Endodermal cell (in vitro differentiated cells): ENCODE results near the gene SMARCD1. TPM values are rescaled to one million over a fixed set of nuclear protein-coding genes. Genes with fewer than 3 reads are reported as not detected.
"Not testable (repeated sequence)": the region's sequence is repeated elsewhere in the genome, so short reads cannot be mapped to it uniquely, and the experiment has no call there.

Experiments used
- DNase-seq: peaks from one replicate; pipeline ENCODE4 v3.0.0-alpha.2; 2017
- H3K27ac ChIP-seq: 2 replicates; pipeline ENCODE4 v1.5.1; 2013; ENCODE audit warnings: mild to moderate bottlenecking, low read depth, low read length, moderate library complexity
- H3K27me3 ChIP-seq: 2 replicates; pipeline ENCODE4 v1.6.1; 2013; ENCODE audit warnings: mild to moderate bottlenecking, low read length, moderate library complexity; ENCODE audit not compliant: insufficient read depth, control insufficient read depth, poor library complexity, severe bottlenecking
- H3K36me3 ChIP-seq: 2 replicates; pipeline ENCODE4 v1.7.0; 2013; ENCODE audit warnings: mild to moderate bottlenecking, low read length, moderate library complexity; ENCODE audit not compliant: control insufficient read depth, insufficient read depth
- H3K4me1 ChIP-seq: one replicate; pipeline ENCODE4 v1.7.0; 2013; ENCODE audit warnings: low read length; ENCODE audit not compliant: control insufficient read depth, insufficient read depth
- H3K4me3 ChIP-seq: 2 replicates; pipeline ENCODE4 v1.5.1; 2013; ENCODE audit warnings: mild to moderate bottlenecking, low read length, moderate library complexity
- H3K9ac ChIP-seq: 2 replicates; pipeline ENCODE4 v1.6.1; 2013; ENCODE audit warnings: mild to moderate bottlenecking, low read length, moderate library complexity; ENCODE audit not compliant: poor library complexity, severe bottlenecking; ENCODE audit errors: extremely low read depth
- H3K9me3 ChIP-seq: 2 replicates; pipeline ENCODE4 v1.6.1; 2013; ENCODE audit warnings: mild to moderate bottlenecking, low read length, moderate library complexity; ENCODE audit not compliant: control insufficient read depth
- H3K27ac Mint-ChIP-seq: 2 replicates; pipeline ENCODE4 v1.8.0; 2020; ENCODE audit warnings: mixed read lengths
- H3K27me3 Mint-ChIP-seq: 2 replicates; pipeline ENCODE4 v1.8.0; 2021; ENCODE audit warnings: mild to moderate bottlenecking, mixed read lengths; ENCODE audit not compliant: insufficient read depth
- H3K36me3 Mint-ChIP-seq: 2 replicates; pipeline ENCODE4 v1.8.0; 2020; ENCODE audit warnings: low read depth, mixed read lengths
- H3K4me1 Mint-ChIP-seq: 2 replicates; pipeline ENCODE4 v1.8.0; 2020; ENCODE audit warnings: mixed read lengths
- H3K4me3 Mint-ChIP-seq: 2 replicates; pipeline ENCODE4 v1.8.0; 2020; ENCODE audit warnings: mild to moderate bottlenecking, moderate library complexity, mixed read lengths
- H3K9me3 Mint-ChIP-seq: 2 replicates; pipeline ENCODE4 v1.8.0; 2020; ENCODE audit warnings: mild to moderate bottlenecking, mixed read lengths
- CTCF ChIP-seq: fragments of 200-600 bp; sonication (generic); conservative IDR thresholded peaks from 2 replicates; pipeline ENCODE4 v1.5.0; 2021; ENCODE audit warnings: antibody characterized with exemption, mild to moderate bottlenecking
- WGBS, 2 experiments: methylation state at CpG; one replicate each; pipeline versions ENCODE4 v1.1.5 to v1.1.7; 2013; ENCODE audit warnings: missing lambda C conversion rate in 2 of 2, mixed read lengths in 1 of 2; ENCODE audit not compliant: insufficient coverage in 1 of 2, insufficient read length in 1 of 2; 5-methylcytosine and 5-hydroxymethylcytosine counted together
- total RNA-seq, 2 donors: library from RNA; stranded (reverse); fragmentation: NEBNext Ultra II Directional in 1 of 2; extraction: Animal tissue kit (Norgen Biotek cat#: 25700) in 1 of 2; gene quantifications; 2 replicates in 1 of 2; 3 replicates in 1 of 2; pipeline ENCODE4 v1.2.1, GENCODE V29; 2021

SMARCD1 gene
- total RNA-seq, 2 donors from 2014 or later = 118 to 125 TPM

GRCh38 chr12:50142993-50143392, 57.9 kb downstream of the SMARCD1 start:
- peaks cover 47% of the 10 kb centered on the region for H3K36me3 Mint-ChIP-seq
- no peaks in the 10 kb centered on the region for H3K9me3 ChIP-seq
- H3K27me3 Mint-ChIP-seq = no peaks in the 10 kb centered on the region
- no peak overlapping the region for H3K27ac ChIP-seq
- no peak overlapping the region for H3K4me3 ChIP-seq
- WGBS, 2 experiments = 88 to 98% methylated on average over 7 to 8 of the region's 8 CpGs
- no peaks in the 10 kb centered on the region for H3K9me3 Mint-ChIP-seq
- H3K27ac Mint-ChIP-seq = no peak overlapping the region
- no peaks in the 10 kb centered on the region for H3K4me1 ChIP-seq
- DNase-seq = no peak
- H3K4me3 Mint-ChIP-seq = no peak overlapping the region
- TF ChIP-seq CTCF = no peak
- no peaks in the 10 kb centered on the region for H3K27me3 ChIP-seq
- H3K9ac ChIP-seq = no peak overlapping the region
- H3K4me1 Mint-ChIP-seq = peaks cover 4% of the 10 kb centered on the region
- H3K36me3 ChIP-seq = peaks cover 46% of the 10 kb centered on the region

- WGBS, 2 experiments = 100% methylated on average over 2 of the region's 2 CpGs; no CpG with 5 or more reads in 1 of the 2 experiments
- peaks cover 23% of the 10 kb centered on the region for H3K36me3 ChIP-seq
- no peaks in the 10 kb centered on the region for H3K9me3 ChIP-seq
- Mint-ChIP-seq H3K4me1 (peaks cover 4% of the 10 kb centered on the region), H3K4me3 (no peak overlapping the region), H3K9me3 (no peaks in the 10 kb centered on the region), H3K27me3 (no peaks in the 10 kb centered on the region), H3K36me3 (peaks cover 29% of the 10 kb centered on the region), H3K27ac (peak overlapping the region; percentile 50)
- no peaks in the 10 kb centered on the region for H3K4me1 ChIP-seq
- no peak for TF ChIP-seq CTCF
- no peak overlapping the region for H3K27ac ChIP-seq
- H3K4me3 ChIP-seq = no peak overlapping the region
- no peak overlapping the region for H3K9ac ChIP-seq
- no peaks in the 10 kb centered on the region for H3K27me3 ChIP-seq
- DNase-seq = no peak
Observed at GRCh38 chr12:50145439-50145838, 60.3 kb downstream of the SMARCD1 start.

- no peaks in the 10 kb centered on the region for H3K9me3 ChIP-seq
- no peak for DNase-seq
- H3K36me3 ChIP-seq = peaks cover 9% of the 10 kb centered on the region
- no peak overlapping the region for H3K9ac ChIP-seq
- no peak for TF ChIP-seq CTCF
- no peak overlapping the region for H3K4me3 Mint-ChIP-seq
- no peaks in the 10 kb centered on the region for H3K9me3 Mint-ChIP-seq
- H3K4me1 Mint-ChIP-seq = peaks cover 4% of the 10 kb centered on the region
- H3K27me3 Mint-ChIP-seq = no peaks in the 10 kb centered on the region
- no peak overlapping the region for H3K27ac Mint-ChIP-seq
- peaks cover 14% of the 10 kb centered on the region for H3K36me3 Mint-ChIP-seq
- no peaks in the 10 kb centered on the region for H3K4me1 ChIP-seq
- no peak overlapping the region for H3K4me3 ChIP-seq
- H3K27me3 ChIP-seq = no peaks in the 10 kb centered on the region
- H3K27ac ChIP-seq = no peak overlapping the region
- 95 to 97% methylated on average over 3 to 4 of the region's 4 CpGs for WGBS, 2 experiments
Observed at GRCh38 chr12:50147281-50147680, 62.1 kb downstream of the SMARCD1 start.

- H3K27me3 ChIP-seq, H3K9me3 Mint-ChIP-seq, H3K36me3 Mint-ChIP-seq, H3K4me3 ChIP-seq, H3K4me1 ChIP-seq, DNase-seq, H3K27ac ChIP-seq, H3K27me3 Mint-ChIP-seq, H3K9ac ChIP-seq, H3K9me3 ChIP-seq, H3K4me3 Mint-ChIP-seq, H3K36me3 ChIP-seq, H3K27ac Mint-ChIP-seq, H3K4me1 Mint-ChIP-seq: not testable (repeated sequence)
- WGBS, 2 experiments = 90 to 98% methylated on average over 2 to 6 of the region's 6 CpGs
Observed at GRCh38 chr12:50148011-50148410, 62.9 kb downstream of the SMARCD1 start.
